ENCODE measurements around the gene NBDY.

NBDY gene

GRCh38 chrX:56790778-56791177 is 61.7 kb downstream of the NBDY start:
- no peak for DNase-seq (ENCODE audit: low spot score)
- TF ChIP-seq CTCF (IDR thresholded peaks at IDR 0.05; ENCODE audit: extremely low read depth, insufficient read depth, missing control alignments): no peak
- in situ Hi-C loops (cut with MboI; ENCODE audit: low pct_unique_long_range_greater_than_20kb, low sequenced_read_pairs, unreplicated experiment): no loop called here

DNA sequence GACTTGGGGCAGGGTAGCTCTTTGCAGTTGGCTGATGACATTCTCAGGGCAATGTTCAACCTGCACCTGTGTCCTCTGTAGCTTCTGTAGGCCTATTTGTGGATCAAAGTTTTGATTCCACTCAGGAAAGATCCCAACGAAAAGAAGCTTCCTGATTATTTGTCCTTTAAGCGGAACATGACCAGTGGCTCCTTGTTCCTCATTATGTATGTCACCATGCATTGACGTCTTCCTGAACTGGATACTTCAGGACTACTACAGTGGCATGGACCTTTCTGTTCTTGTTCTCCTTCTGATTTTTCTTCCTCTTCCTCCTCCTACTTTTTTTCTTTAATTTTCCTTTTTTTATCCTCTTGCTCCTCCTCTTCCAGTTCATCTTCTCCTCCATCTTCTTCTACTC is 62.4 kb downstream of the NBDY start:
- no peak for DNase-seq (ENCODE audit: low spot score)
- in situ Hi-C loops (cut with MboI; ENCODE audit: low pct_unique_long_range_greater_than_20kb, low sequenced_read_pairs, unreplicated experiment): no loop called here
- TF ChIP-seq CTCF (IDR thresholded peaks at IDR 0.05; ENCODE audit: extremely low read depth, insufficient read depth, missing control alignments): no peak

DNA sequence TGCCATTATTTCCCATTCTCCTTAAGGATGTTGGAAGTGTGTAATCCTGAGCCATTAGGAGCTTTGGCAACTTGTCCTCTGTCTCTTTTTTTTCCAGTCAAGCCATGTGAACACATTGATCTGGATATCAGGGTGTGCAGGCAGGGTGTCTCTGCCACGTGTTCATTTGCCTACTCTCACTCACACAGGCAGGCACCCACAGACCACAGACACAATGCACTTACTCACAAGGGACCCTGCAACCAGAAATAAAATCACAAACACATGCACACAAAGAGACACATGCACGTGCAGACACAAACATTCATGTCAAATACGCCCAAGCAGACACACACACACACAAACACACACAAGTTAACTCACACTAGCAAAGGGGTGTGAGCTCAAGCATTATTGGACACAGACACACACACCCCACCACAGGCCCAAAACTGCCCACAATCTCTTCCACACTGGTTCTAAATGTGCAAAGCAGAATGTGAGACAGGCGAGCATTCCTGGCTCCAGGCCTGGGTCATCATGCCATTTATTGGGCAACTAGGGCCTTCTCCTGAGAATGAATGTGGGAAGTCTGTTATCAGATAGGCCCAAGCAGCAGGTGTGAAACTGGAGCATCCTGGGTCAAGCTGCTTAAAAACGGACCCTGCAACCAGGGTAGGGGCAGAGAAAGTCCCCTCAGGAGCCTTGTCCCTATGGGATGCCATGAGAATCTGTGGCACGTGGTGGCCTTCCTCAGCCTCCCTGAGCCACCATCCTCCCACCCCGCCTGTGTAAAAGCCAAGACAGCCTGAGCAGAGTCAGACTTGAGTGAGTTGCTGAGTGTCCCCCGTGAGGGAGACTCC is 63.4 kb downstream of the NBDY start:
- in situ Hi-C loops (cut with MboI; ENCODE audit: low pct_unique_long_range_greater_than_20kb, low sequenced_read_pairs, unreplicated experiment): no loop called here
- no peak for TF ChIP-seq CTCF (IDR thresholded peaks at IDR 0.05; ENCODE audit: extremely low read depth, insufficient read depth, missing control alignments)
- DNase-seq (ENCODE audit: low spot score): no peak

DNA sequence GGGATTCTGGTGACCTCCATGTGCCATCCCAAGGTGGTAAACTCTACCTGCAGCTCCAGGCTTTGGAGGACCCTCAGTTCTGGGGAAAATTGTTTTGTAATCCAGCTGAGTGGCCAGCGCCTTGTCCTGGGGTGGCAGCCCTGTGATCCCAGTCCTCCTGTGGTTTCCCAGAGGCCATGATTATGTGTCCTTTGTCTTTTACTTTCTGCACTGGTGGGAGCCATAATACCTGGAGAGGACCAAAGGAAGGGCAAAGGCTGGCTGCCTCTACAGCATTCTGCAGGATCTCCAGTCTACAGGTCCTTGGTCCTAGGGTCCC is 64.0 kb downstream of the NBDY start:
- DNase-seq (ENCODE audit: low spot score): no peak
- in situ Hi-C loops (cut with MboI; ENCODE audit: low pct_unique_long_range_greater_than_20kb, low sequenced_read_pairs, unreplicated experiment): no loop called here
- TF ChIP-seq CTCF (IDR thresholded peaks at IDR 0.05; ENCODE audit: extremely low read depth, insufficient read depth, missing control alignments): no peak

GRCh38 chrX:56793521-56794320 is 64.7 kb downstream of the NBDY start:
- no peak for TF ChIP-seq CTCF (IDR thresholded peaks at IDR 0.05; ENCODE audit: extremely low read depth, insufficient read depth, missing control alignments)
- in situ Hi-C loops (cut with MboI; ENCODE audit: low pct_unique_long_range_greater_than_20kb, low sequenced_read_pairs, unreplicated experiment): no loop called here
- no peak for DNase-seq (ENCODE audit: low spot score)

DNA sequence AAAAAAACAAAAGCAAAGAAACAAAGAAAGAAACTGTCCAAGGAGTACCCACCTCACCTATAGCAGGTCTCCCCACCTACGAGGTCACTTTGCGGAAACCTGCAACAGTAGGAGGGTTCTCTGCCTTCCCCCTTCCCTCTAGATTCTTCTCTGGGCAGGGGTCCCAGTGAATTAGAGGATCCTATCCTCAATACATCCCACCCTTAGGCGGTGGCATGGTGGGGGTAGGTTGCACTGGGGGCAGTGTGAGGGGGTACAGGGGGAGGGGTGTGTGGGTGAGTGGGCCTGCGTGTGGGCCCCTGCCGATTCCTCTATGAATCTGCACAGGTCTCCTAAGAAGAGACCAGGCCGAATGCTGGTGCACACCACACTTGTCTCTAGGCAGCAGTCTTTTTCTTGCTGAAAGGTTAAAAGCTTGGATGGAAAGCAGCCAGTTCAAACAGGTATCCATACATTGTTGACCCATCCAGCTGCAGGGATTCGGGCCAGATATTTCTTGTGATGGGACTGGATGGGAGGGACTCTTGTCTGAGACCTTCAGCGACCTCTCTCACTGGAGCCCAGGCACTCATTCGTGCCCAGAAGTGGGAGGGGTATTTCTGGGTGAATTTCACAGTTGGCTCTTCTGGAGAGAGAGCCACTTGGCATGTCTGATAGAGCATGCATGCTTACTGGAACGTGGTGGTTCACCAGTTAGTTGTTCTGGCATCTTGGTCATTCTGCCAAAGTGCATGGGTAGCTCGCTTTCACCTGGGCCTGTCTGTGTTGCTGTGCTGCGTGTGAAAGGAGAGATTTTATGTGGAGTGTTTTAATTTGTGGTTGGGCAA is 65.6 kb downstream of the NBDY start:
- in situ Hi-C loops (cut with MboI; ENCODE audit: low pct_unique_long_range_greater_than_20kb, low sequenced_read_pairs, unreplicated experiment): no loop called here
- DNase-seq (ENCODE audit: low spot score): no peak

More for the DNA sequence above, 65.6 kb downstream of the NBDY start:
- no peak for TF ChIP-seq CTCF (IDR thresholded peaks at IDR 0.05; ENCODE audit: extremely low read depth, insufficient read depth, missing control alignments)
